ENCODE results near the gene CHD5. TPM values are rescaled to one million over a fixed set of nuclear protein-coding genes. Genes with fewer than 3 reads are reported as not detected.

The CHD5 gene
- total RNA-seq, 1 donor from 2014 or later, result 0.42 TPM

- TF ChIP-seq, protein P1, sequence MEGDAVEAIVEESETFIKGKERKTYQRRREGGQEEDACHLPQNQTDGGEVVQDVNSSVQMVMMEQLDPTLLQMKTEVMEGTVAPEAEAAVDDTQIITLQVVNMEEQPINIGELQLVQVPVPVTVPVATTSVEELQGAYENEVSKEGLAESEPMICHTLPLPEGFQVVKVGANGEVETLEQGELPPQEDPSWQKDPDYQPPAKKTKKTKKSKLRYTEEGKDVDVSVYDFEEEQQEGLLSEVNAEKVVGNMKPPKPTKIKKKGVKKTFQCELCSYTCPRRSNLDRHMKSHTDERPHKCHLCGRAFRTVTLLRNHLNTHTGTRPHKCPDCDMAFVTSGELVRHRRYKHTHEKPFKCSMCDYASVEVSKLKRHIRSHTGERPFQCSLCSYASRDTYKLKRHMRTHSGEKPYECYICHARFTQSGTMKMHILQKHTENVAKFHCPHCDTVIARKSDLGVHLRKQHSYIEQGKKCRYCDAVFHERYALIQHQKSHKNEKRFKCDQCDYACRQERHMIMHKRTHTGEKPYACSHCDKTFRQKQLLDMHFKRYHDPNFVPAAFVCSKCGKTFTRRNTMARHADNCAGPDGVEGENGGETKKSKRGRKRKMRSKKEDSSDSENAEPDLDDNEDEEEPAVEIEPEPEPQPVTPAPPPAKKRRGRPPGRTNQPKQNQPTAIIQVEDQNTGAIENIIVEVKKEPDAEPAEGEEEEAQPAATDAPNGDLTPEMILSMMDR (IDR thresholded peaks at IDR 0.05), result no peak
- no peak overlapping the region for H3K4me3 Mint-ChIP-seq (ENCODE audit: unreplicated experiment)
- H3K9me3 Mint-ChIP-seq (ENCODE audit: low read depth), result peaks cover under 1% of the 10 kb centered on the region
- no peak overlapping the region for H3K27ac Mint-ChIP-seq (ENCODE audit: unreplicated experiment)
- H3K36me3 Mint-ChIP-seq (ENCODE audit: low read depth), result peaks cover 2% of the 10 kb centered on the region
- H3K4me1 Mint-ChIP-seq (ENCODE audit: low read depth), result peaks cover 5% of the 10 kb centered on the region
- peaks cover 7% of the 10 kb centered on the region for H3K27me3 Mint-ChIP-seq (ENCODE audit: low read depth)
- DNase-seq (ENCODE audit: low spot score), result peak; percentile 81
Observed at GRCh38 chr1:6111571-6111970, 68.5 kb downstream of the CHD5 start.

DNA sequence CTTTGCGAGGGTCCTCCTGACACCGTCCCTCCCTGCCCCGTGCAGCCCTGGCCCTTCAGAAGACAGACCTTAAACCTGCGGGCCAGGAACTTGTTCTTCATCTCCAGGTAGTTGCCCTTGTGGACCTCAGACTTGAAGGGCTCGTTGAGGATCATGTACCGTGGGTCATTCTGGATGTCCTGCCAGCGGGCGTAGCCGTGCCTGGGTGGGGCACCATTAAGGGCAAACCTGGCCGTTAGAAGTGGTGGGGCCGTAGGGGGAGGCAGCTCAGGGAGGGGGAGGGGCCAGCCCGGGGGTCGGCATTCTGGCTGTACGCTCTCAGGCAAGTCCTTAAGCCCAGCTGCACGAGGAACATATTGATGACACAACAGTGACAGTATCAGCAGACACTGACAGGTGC lies 69.8 kb downstream of the CHD5 start:
- peak; percentile 72 for DNase-seq (ENCODE audit: low spot score)
- Mint-ChIP-seq H3K27ac (ENCODE audit: unreplicated experiment) (no peak overlapping the region), H3K4me1 (ENCODE audit: low read depth) (no peaks in the 10 kb centered on the region), H3K27me3 (ENCODE audit: low read depth) (peaks cover 7% of the 10 kb centered on the region), H3K4me3 (ENCODE audit: unreplicated experiment) (no peak overlapping the region), H3K36me3 (ENCODE audit: low read depth) (peaks cover 2% of the 10 kb centered on the region), H3K9me3 (ENCODE audit: low read depth) (no peaks in the 10 kb centered on the region)
- TF ChIP-seq, protein P1 (IDR thresholded peaks at IDR 0.05), result no peak

DNA sequence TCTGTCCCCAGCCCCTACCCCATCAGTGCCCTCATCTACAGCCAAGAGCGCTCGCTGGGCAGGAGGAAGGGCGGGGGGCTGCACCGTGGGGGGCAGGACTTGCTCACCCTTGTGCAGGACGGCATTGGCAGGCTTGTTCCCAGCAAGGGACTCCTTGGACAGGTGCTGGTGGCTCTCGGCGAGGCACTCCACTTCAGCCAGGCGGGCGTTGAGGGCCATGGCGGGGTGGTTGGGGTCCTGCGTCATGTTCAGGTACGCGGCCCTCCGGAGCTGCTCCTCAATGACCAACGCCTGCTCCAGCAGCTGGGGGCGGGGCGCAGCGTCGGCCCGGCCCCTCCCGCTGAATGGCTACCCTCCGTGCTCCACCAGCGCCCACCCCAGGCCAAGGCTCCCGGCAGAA lies 70.4 kb downstream of the CHD5 start:
- Mint-ChIP-seq H3K27ac (ENCODE audit: unreplicated experiment) (no peak overlapping the region), H3K4me1 (ENCODE audit: low read depth) (no peaks in the 10 kb centered on the region), H3K9me3 (ENCODE audit: low read depth) (no peaks in the 10 kb centered on the region), H3K4me3 (ENCODE audit: unreplicated experiment) (no peak overlapping the region), H3K27me3 (ENCODE audit: low read depth) (peaks cover 7% of the 10 kb centered on the region), H3K36me3 (ENCODE audit: low read depth) (peaks cover 2% of the 10 kb centered on the region)
- peak; percentile 82 for DNase-seq (ENCODE audit: low spot score)
- TF ChIP-seq, protein P1 (IDR thresholded peaks at IDR 0.05), result no peak

- Mint-ChIP-seq H3K9me3 (ENCODE audit: low read depth) (no peaks in the 10 kb centered on the region), H3K36me3 (ENCODE audit: low read depth) (peaks cover 2% of the 10 kb centered on the region), H3K4me1 (ENCODE audit: low read depth) (no peaks in the 10 kb centered on the region), H3K4me3 (ENCODE audit: unreplicated experiment) (no peak overlapping the region), H3K27ac (ENCODE audit: unreplicated experiment) (no peak overlapping the region), H3K27me3 (ENCODE audit: low read depth) (peaks cover 7% of the 10 kb centered on the region)
- TF ChIP-seq, protein P1 (IDR thresholded peaks at IDR 0.05), result peak; percentile 72
- DNase-seq (ENCODE audit: low spot score), result peak; percentile 87
Observed at GRCh38 chr1:6108937-6109614, 71.0 kb downstream of the CHD5 start.

- TF ChIP-seq, protein P1 (IDR thresholded peaks at IDR 0.05), result no peak
- no peak overlapping the region for H3K4me3 Mint-ChIP-seq (ENCODE audit: unreplicated experiment)
- H3K36me3 Mint-ChIP-seq (ENCODE audit: low read depth), result peaks cover 2% of the 10 kb centered on the region
- H3K4me1 Mint-ChIP-seq (ENCODE audit: low read depth), result no peaks in the 10 kb centered on the region
- no peak overlapping the region for H3K27ac Mint-ChIP-seq (ENCODE audit: unreplicated experiment)
- H3K27me3 Mint-ChIP-seq (ENCODE audit: low read depth), result peaks cover 7% of the 10 kb centered on the region
- no peaks in the 10 kb centered on the region for H3K9me3 Mint-ChIP-seq (ENCODE audit: low read depth)
- no peak for DNase-seq (ENCODE audit: low spot score)
Observed at GRCh38 chr1:6108476-6108875, 71.6 kb downstream of the CHD5 start.

Measured in chondrocyte (in vitro differentiated cells).